Measurements from ENCODE around the gene KDM4D.
A peak's percentile ranks its signal among the peaks of the same experiment; 100 is the strongest.

Gene KDM4D

DNA sequence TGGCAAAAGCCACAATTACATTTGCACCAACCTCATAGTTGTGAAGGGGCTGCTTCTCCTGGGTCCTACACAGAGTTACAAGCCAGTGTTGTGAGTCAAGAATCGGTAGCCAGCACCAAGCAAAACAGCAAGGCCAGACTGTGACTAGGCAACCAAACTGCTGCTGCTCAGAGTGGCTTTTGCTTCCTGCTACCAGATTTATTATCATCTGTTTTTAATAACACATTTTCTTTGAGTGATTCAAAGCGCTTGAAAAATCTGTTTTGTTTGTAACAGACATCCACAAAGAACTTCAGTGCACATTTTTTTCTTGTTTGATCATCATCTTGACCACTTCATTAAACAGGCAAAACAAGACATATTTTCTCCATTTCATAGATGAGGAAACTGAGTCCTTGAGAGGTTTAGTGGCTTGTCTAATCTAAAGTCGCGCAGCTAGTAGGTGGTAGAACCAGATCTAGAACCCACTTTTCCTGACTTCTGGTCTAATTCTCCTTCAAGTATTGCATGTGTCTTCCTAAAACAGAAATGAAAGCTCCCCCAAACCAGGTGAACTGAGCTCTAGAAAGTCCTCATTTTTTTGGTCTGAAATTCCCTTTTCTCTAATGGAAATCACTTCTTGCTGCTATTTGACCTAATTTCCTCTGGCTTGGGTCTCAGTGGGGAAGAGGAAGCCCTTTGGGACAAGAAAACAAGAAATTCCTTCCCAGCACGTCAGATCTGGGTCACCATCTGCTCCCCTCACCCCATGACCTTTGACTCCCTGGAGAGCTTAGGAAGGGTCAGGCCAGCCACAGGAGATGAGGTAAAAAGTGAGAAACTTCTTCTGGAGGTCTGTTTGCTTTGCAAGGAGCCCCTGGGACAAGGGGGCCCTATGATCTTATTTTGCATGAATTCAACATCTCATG is 40.0 kb upstream of the KDM4D start:
- H3K27ac ChIP-seq (ENCODE audit: low read depth, low read length, severe bottlenecking) = peak overlapping the region; percentile 64
- no peaks in the 10 kb centered on the region for H3K36me3 ChIP-seq (ENCODE audit: control insufficient read depth, insufficient read depth, low read length)
- no peaks in the 10 kb centered on the region for H3K9me3 ChIP-seq (ENCODE audit: control insufficient read depth, low read length)
- H3K4me1 ChIP-seq (ENCODE audit: control insufficient read depth, insufficient read depth, low read length, poor library complexity, severe bottlenecking) = peaks cover 36% of the 10 kb centered on the region
- WGBS, 2 experiments (ENCODE audit: insufficient coverage in 2 of 2) = 75 to 96% methylated on average over 2 to 4 of the region's 5 CpGs
- H3K4me3 ChIP-seq (ENCODE audit: extremely low read depth, insufficient read depth, low read length, poor library complexity, severe bottlenecking) = no peak overlapping the region

DNA sequence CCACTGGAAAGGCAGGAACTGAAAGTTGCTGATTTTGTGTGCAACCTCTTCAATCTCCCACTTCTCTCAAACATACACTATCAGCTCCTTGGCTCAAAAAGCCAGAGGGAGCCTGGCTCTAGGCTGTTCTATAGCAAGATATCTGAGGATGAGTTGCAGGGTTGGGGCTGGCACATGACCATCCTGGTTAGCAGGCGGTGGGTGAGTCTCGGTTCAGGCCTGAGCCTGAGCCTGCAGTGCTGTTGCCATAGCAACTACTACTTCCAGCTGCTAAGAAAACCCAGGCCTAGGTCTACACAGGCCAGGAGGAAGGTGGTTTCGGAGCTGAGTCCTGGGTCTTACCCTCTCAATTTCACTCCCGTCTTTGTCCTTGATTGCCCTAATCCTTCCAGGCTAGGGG is 39.1 kb upstream of the KDM4D start:
- Histone ChIP-seq H3K9me3 (ENCODE audit: control insufficient read depth, low read length) (no peaks in the 10 kb centered on the region), H3K27ac (ENCODE audit: low read depth, low read length, severe bottlenecking) (peak overlapping the region; percentile 39), H3K36me3 (ENCODE audit: control insufficient read depth, insufficient read depth, low read length) (no peaks in the 10 kb centered on the region), H3K4me1 (ENCODE audit: control insufficient read depth, insufficient read depth, low read length, poor library complexity, severe bottlenecking) (peaks cover 29% of the 10 kb centered on the region), H3K4me3 (ENCODE audit: extremely low read depth, insufficient read depth, low read length, poor library complexity, severe bottlenecking) (no peak overlapping the region)
- WGBS, 2 experiments (ENCODE audit: insufficient coverage in 2 of 2) = 58 to 62% methylated on average over 3 to 4 of the region's 4 CpGs

- Histone ChIP-seq H3K4me3 (ENCODE audit: extremely low read depth, insufficient read depth, low read length, poor library complexity, severe bottlenecking) (no peak overlapping the region), H3K9me3 (ENCODE audit: control insufficient read depth, low read length) (no peaks in the 10 kb centered on the region), H3K27ac (ENCODE audit: low read depth, low read length, severe bottlenecking) (peak overlapping the region; percentile 6), H3K4me1 (ENCODE audit: control insufficient read depth, insufficient read depth, low read length, poor library complexity, severe bottlenecking) (peaks cover 29% of the 10 kb centered on the region), H3K36me3 (ENCODE audit: control insufficient read depth, insufficient read depth, low read length) (no peaks in the 10 kb centered on the region)
- WGBS, 2 experiments (ENCODE audit: insufficient coverage in 2 of 2) = no CpG with 5 or more reads among the region's 3 CpGs
Measured at GRCh38 chr11:94934846-94935245, 38.7 kb upstream of the KDM4D start.

DNA sequence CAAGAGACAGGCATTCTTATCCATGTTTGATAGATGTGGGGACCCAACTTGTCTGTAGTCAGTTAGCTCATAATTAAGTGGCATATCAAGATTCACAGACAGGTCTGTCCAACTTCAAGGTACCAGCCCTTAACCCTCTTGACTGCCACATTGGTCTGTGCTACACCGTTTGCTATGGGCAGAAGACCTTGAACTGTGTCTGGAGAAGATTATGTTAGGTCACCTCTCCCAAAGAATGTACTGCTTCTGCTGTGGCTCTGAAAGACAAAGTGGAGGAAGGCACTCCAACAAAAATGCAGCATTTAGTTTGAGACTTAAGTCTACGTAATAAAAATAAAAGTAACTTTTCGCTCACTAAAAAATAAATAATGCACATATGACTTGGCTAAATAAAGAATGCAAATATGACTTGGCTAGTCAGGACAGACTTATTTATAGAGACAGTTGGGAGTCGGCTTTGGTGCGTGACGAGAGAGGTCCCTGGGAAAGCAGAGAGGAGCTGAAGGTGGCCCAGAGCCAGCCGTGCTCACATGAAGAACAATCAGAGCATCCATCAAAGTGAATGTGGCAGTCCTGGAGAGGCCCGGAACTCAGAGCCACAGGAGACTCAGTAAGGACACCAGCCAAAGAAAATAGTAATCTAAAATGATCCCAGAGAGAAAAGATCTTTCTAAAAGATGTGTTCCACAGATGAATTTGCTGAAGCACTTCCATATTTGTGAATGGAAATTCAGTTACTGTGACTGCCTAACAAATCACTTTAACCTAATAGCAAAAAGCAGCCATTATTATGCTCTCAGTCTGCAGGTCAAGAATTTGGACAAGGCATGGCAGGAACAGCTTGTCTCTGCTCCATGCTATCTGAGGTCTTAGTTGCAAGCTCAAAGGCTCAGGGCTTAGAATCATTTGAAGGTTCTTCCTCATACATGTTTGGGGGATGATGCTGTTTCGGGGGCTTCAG is 35.1 kb upstream of the KDM4D start:
- H3K9me3 ChIP-seq (ENCODE audit: control insufficient read depth, low read length) = no peaks in the 10 kb centered on the region
- H3K4me1 ChIP-seq (ENCODE audit: control insufficient read depth, insufficient read depth, low read length, poor library complexity, severe bottlenecking) = peaks cover 20% of the 10 kb centered on the region
- H3K36me3 ChIP-seq (ENCODE audit: control insufficient read depth, insufficient read depth, low read length) = no peaks in the 10 kb centered on the region
- H3K27ac ChIP-seq (ENCODE audit: low read depth, low read length, severe bottlenecking) = no peak overlapping the region
- no peak overlapping the region for H3K4me3 ChIP-seq (ENCODE audit: extremely low read depth, insufficient read depth, low read length, poor library complexity, severe bottlenecking)
- WGBS, 2 experiments (ENCODE audit: insufficient coverage in 2 of 2) = 89 to 95% methylated on average over 5 to 6 of the region's 9 CpGs

DNA sequence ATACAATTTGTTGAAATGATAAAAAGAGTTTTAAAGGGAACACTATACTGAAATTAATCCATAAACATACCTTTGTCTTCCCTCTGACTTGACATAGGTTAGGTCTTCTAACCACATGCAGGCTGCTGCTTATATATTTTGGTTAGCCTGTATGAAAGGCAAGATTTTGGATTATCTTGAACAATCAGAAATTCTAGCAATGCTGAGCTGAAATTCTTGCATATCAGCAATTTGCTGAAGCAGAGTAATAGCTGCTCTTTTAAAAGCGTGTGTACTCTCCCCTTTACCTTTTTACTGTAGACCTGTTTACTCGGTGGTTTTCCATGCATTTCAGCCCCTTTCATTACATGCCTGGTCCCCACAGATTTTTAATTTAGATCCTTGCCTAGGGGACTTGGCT is 34.2 kb upstream of the KDM4D start:
- no peaks in the 10 kb centered on the region for H3K9me3 ChIP-seq (ENCODE audit: control insufficient read depth, low read length)
- no peaks in the 10 kb centered on the region for H3K36me3 ChIP-seq (ENCODE audit: control insufficient read depth, insufficient read depth, low read length)
- WGBS, 2 experiments (ENCODE audit: insufficient coverage in 2 of 2) = 80 to 85% methylated on average over 1 to 2 of the region's 2 CpGs
- no peak overlapping the region for H3K27ac ChIP-seq (ENCODE audit: low read depth, low read length, severe bottlenecking)
- peaks cover 11% of the 10 kb centered on the region for H3K4me1 ChIP-seq (ENCODE audit: control insufficient read depth, insufficient read depth, low read length, poor library complexity, severe bottlenecking)
- no peak overlapping the region for H3K4me3 ChIP-seq (ENCODE audit: extremely low read depth, insufficient read depth, low read length, poor library complexity, severe bottlenecking)

- Histone ChIP-seq H3K4me1 (ENCODE audit: control insufficient read depth, insufficient read depth, low read length, poor library complexity, severe bottlenecking) (no peaks in the 10 kb centered on the region), H3K36me3 (ENCODE audit: control insufficient read depth, insufficient read depth, low read length) (no peaks in the 10 kb centered on the region), H3K4me3 (ENCODE audit: extremely low read depth, insufficient read depth, low read length, poor library complexity, severe bottlenecking) (no peak overlapping the region), H3K9me3 (ENCODE audit: control insufficient read depth, low read length) (no peaks in the 10 kb centered on the region), H3K27ac (ENCODE audit: low read depth, low read length, severe bottlenecking) (peak overlapping the region; percentile 5)
- WGBS, 2 experiments (ENCODE audit: insufficient coverage in 2 of 2) = 63 to 69% methylated on average over 4 of the region's 4 CpGs
Measured at GRCh38 chr11:94941131-94941530, 32.4 kb upstream of the KDM4D start.

- Histone ChIP-seq H3K36me3 (ENCODE audit: control insufficient read depth, insufficient read depth, low read length) (no peaks in the 10 kb centered on the region), H3K9me3 (ENCODE audit: control insufficient read depth, low read length) (peaks cover 5% of the 10 kb centered on the region), H3K4me1 (ENCODE audit: control insufficient read depth, insufficient read depth, low read length, poor library complexity, severe bottlenecking) (no peaks in the 10 kb centered on the region), H3K4me3 (ENCODE audit: extremely low read depth, insufficient read depth, low read length, poor library complexity, severe bottlenecking) (no peak overlapping the region), H3K27ac (ENCODE audit: low read depth, low read length, severe bottlenecking) (no peak overlapping the region)
- WGBS, 2 experiments (ENCODE audit: insufficient coverage in 2 of 2) = 95% methylated on average over 4 of the region's 4 CpGs; no CpG with 5 or more reads in 1 of the 2 experiments
Measured at GRCh38 chr11:94946812-94947211, 26.7 kb upstream of the KDM4D start.

GRCh38 chr11:94948070-94948617 is 25.4 kb upstream of the KDM4D start:
- H3K9me3 ChIP-seq (ENCODE audit: control insufficient read depth, low read length) = peaks cover 5% of the 10 kb centered on the region
- WGBS, 2 experiments (ENCODE audit: insufficient coverage in 2 of 2) = 75 to 84% methylated on average over 3 of the region's 4 CpGs
- no peak overlapping the region for H3K4me3 ChIP-seq (ENCODE audit: extremely low read depth, insufficient read depth, low read length, poor library complexity, severe bottlenecking)
- no peaks in the 10 kb centered on the region for H3K4me1 ChIP-seq (ENCODE audit: control insufficient read depth, insufficient read depth, low read length, poor library complexity, severe bottlenecking)
- H3K27ac ChIP-seq (ENCODE audit: low read depth, low read length, severe bottlenecking) = no peak overlapping the region
- no peaks in the 10 kb centered on the region for H3K36me3 ChIP-seq (ENCODE audit: control insufficient read depth, insufficient read depth, low read length)

GRCh38 chr11:94954753-94955152 is 18.8 kb upstream of the KDM4D start:
- WGBS, 2 experiments (ENCODE audit: insufficient coverage in 2 of 2) = 88 to 92% methylated on average over 1 of the region's 1 CpG
- H3K4me1 ChIP-seq (ENCODE audit: control insufficient read depth, insufficient read depth, low read length, poor library complexity, severe bottlenecking) = peaks cover 11% of the 10 kb centered on the region

GRCh38 chr11:94956963-94957362 is 16.5 kb upstream of the KDM4D start:
- H3K36me3 ChIP-seq (ENCODE audit: control insufficient read depth, insufficient read depth, low read length) = peaks cover 24% of the 10 kb centered on the region
- no peak overlapping the region for H3K4me3 ChIP-seq (ENCODE audit: extremely low read depth, insufficient read depth, low read length, poor library complexity, severe bottlenecking)
- 52 to 57% methylated on average over 3 of the region's 4 CpGs for WGBS, 2 experiments (ENCODE audit: insufficient coverage in 2 of 2)
- peaks cover 11% of the 10 kb centered on the region for H3K4me1 ChIP-seq (ENCODE audit: control insufficient read depth, insufficient read depth, low read length, poor library complexity, severe bottlenecking)
- H3K27ac ChIP-seq (ENCODE audit: low read depth, low read length, severe bottlenecking) = no peak overlapping the region
- H3K9me3 ChIP-seq (ENCODE audit: control insufficient read depth, low read length) = no peaks in the 10 kb centered on the region

More at GRCh38 chr11:94954753-94955152, 18.8 kb upstream of the KDM4D start:
- H3K36me3 ChIP-seq (ENCODE audit: control insufficient read depth, insufficient read depth, low read length) = peaks cover 2% of the 10 kb centered on the region
- H3K9me3 ChIP-seq (ENCODE audit: control insufficient read depth, low read length) = no peaks in the 10 kb centered on the region
- H3K4me3 ChIP-seq (ENCODE audit: extremely low read depth, insufficient read depth, low read length, poor library complexity, severe bottlenecking) = no peak overlapping the region
- no peak overlapping the region for H3K27ac ChIP-seq (ENCODE audit: low read depth, low read length, severe bottlenecking)
